Testis (tissue), 3 donors: ENCODE results near the gene ANK2. TPM values are rescaled to one million over a fixed set of nuclear protein-coding genes. Genes with fewer than 3 reads are reported as not detected.

ENCODE experiments used
- DNase-seq: peaks from one replicate; pipeline ENCODE4 v3.0.0-alpha.2; 2019
- H3K27ac ChIP-seq, 2 donors: fragments of 200-600 bp; sonication (generic); one replicate each; pipeline ENCODE4 v1.5.1; 2019
- H3K27me3 ChIP-seq: fragments of 200-600 bp; sonication (generic); one replicate; pipeline ENCODE4 v1.5.1; 2019
- H3K36me3 ChIP-seq: fragments of 200-600 bp; sonication (generic); one replicate; pipeline ENCODE4 v1.5.1; 2017; ENCODE audit warnings: low read depth; ENCODE audit errors: missing control alignments
- H3K4me1 ChIP-seq: fragments of 200-600 bp; sonication (generic); one replicate; pipeline ENCODE4 v1.5.1; 2019
- H3K4me3 ChIP-seq, 2 donors: fragments of 200-600 bp; sonication (generic); one replicate each; pipeline ENCODE4 v1.5.1; 2017 to 2019
- H3K9me3 ChIP-seq: fragments of 200-600 bp; sonication (generic); one replicate; pipeline ENCODE4 v1.5.1; 2017
- POLR2A ChIP-seq: fragments of 450-650 bp; IDR thresholded peaks from one replicate; pipeline ENCODE4 v1.6.1; 2017; ENCODE audit warnings: antibody characterized with exemption, mild to moderate bottlenecking, moderate library complexity
- WGBS, 2 donors: methylation state at CpG; one replicate each; pipeline ENCODE4 v1.1.5; 2018; 5-methylcytosine and 5-hydroxymethylcytosine counted together
- intact Hi-C: fragments of 100-400 bp; cut with DNase I; formaldehyde crosslinking; loops from one replicate; pipeline ENCODE4 v1.15.1; 2023; ENCODE audit warnings: low total_unique reads
- polyA plus RNA-seq: library from polyadenylated mRNA; stranded (reverse); fragments of 350-450 nt; fragmentation: Illumina TruSeq; extraction: RNeasy Lipid Tissue Mini Kit (QIAGEN cat#74804); gene quantifications from one replicate; pipeline ENCODE4 v1.2.3, GENCODE V29; 2014; ENCODE audit warnings: low read depth, low replicate concordance; ENCODE audit not compliant: insufficient read depth
- total RNA-seq, 2 donors: library from RNA; depleted of rRNA; stranded (reverse); fragments of >200 nt; gene quantifications; one replicate each; pipeline ENCODE4 v1.2.3, GENCODE V29; 2016
- TF ChIP-seq, protein P1 (sequence below), 3 experiments: fragments of 450-650 bp in 2 of 3; fragments of 200-600 bp in 1 of 3; sonication (generic) in 1 of 3; IDR thresholded peaks; one replicate each; pipeline ENCODE4 v1.5.1; 2016 to 2019; ENCODE audit warnings: antibody characterized with exemption in 3 of 3, mild to moderate bottlenecking in 2 of 3, moderate library complexity in 1 of 3

Gene ANK2
- total and polyA plus RNA-seq, 3 donors from 2014 or later = 28.0 to 40.0 (median 28.6) TPM

DNA sequence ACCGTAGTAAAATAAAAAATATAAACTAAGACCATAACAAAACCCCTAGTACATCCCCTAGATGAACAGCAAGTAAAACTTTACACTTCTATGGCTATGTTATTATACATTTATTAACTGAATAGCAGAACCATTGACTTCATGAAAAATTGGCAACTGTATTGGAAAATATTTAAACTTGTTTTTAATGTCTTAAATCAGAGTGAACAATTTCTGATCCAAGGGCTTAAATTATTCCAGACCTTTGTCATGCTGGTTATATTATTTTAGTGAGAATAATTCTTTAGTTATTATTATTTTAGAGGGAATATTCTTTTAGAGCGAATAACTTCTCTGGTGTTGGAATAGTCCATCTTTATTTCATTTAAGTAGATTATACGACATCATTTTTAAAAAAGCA is 265.0 kb downstream of the ANK2 start:
- no peak overlapping the region for H3K4me3 ChIP-seq
- intact Hi-C loops = no loop called here
- 94 to 96% methylated on average over 3 of the region's 3 CpGs for WGBS, 2 donors

DNA sequence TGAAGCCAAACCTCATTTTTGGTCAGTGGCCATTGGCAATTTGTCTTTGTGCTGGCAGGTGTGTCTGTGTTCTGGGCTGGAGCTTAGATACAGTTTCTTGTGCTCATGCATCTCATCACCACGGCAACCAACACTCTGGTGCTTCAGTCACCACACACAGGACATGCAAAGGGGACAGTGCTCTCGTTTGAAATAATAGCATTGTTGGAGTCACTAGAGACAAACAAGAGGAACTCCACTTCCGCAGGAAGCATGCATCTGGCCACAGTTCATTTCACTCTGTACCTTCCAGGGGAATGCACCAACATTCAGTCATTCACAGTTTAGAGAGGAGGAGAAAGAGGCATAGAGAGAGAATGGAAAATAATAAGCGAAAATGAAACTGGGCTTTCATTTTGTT is 267.4 kb downstream of the ANK2 start:
- Histone ChIP-seq H3K27me3 (no peaks in the 10 kb centered on the region), H3K27ac (no peak overlapping the region), H3K4me1 (no peaks in the 10 kb centered on the region), H3K4me3 (no peak overlapping the region), H3K9me3 (no peaks in the 10 kb centered on the region), H3K36me3 (no peaks in the 10 kb centered on the region)
- WGBS, 2 donors = 53 to 74% methylated on average over 4 of the region's 4 CpGs
- intact Hi-C loops = no loop called here
- no peak for TF ChIP-seq POLR2A
- TF ChIP-seq, protein P1, sequence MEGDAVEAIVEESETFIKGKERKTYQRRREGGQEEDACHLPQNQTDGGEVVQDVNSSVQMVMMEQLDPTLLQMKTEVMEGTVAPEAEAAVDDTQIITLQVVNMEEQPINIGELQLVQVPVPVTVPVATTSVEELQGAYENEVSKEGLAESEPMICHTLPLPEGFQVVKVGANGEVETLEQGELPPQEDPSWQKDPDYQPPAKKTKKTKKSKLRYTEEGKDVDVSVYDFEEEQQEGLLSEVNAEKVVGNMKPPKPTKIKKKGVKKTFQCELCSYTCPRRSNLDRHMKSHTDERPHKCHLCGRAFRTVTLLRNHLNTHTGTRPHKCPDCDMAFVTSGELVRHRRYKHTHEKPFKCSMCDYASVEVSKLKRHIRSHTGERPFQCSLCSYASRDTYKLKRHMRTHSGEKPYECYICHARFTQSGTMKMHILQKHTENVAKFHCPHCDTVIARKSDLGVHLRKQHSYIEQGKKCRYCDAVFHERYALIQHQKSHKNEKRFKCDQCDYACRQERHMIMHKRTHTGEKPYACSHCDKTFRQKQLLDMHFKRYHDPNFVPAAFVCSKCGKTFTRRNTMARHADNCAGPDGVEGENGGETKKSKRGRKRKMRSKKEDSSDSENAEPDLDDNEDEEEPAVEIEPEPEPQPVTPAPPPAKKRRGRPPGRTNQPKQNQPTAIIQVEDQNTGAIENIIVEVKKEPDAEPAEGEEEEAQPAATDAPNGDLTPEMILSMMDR (IDR thresholded peaks at IDR 0.05) = no peak
- DNase-seq = no peak

More for the DNA sequence above, 265.0 kb downstream of the ANK2 start:
- no peak overlapping the region for H3K27ac ChIP-seq
- no peak for DNase-seq
- no peaks in the 10 kb centered on the region for H3K27me3 ChIP-seq
- no peaks in the 10 kb centered on the region for H3K36me3 ChIP-seq
- H3K4me1 ChIP-seq = no peaks in the 10 kb centered on the region
- no peak for TF ChIP-seq POLR2A
- TF ChIP-seq, protein P1 (IDR thresholded peaks at IDR 0.05) = no peak
- H3K9me3 ChIP-seq = no peaks in the 10 kb centered on the region

DNA sequence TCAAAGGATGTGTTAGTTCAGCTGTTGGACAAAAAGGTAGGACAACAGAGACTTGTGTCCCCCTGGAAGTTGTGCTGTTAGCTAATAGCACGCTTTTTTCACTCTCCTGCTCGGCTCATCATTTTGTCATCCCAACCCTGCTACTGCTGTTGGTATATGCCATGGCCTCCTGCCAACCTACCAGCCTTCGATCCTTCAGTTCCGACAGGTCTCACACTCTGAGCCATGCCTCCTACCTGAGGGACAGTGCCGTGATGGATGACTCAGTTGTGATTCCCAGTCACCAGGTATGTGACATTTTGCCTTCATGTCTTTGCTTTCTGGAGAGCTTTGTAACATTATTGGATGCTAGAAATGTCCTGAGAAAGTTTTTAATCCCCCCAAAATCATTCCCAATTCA is 268.1 kb downstream of the ANK2 start:
- Histone ChIP-seq H3K27me3 (no peaks in the 10 kb centered on the region), H3K9me3 (no peaks in the 10 kb centered on the region), H3K27ac (no peak overlapping the region), H3K4me3 (no peak overlapping the region), H3K36me3 (no peaks in the 10 kb centered on the region), H3K4me1 (no peaks in the 10 kb centered on the region)
- no peak for TF ChIP-seq POLR2A
- TF ChIP-seq, protein P1 (IDR thresholded peaks at IDR 0.05) = no peak
- DNase-seq = no peak
- intact Hi-C loops = no loop called here
- WGBS, 2 donors = 86 to 95% methylated on average over 5 of the region's 5 CpGs

DNA sequence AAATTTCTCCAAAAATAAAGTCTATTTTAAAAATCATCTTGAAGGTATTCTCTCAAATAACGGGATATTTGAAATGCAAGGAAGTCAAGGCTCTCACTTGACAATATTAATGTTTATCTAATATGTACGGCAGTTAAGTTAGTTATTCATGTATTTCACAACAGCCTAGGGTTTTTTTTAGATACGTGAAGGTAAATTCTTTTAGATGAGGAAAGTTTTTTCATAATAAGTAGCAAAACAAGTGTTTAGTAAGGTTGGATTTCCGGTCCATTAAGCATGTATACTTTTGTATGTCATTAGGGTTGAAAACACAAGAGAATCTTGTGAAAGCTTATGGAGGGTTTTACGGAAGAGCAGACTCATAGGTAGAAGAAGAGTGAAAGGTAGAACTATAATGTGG is 273.3 kb downstream of the ANK2 start:
- Histone ChIP-seq H3K27ac (no peak overlapping the region), H3K4me1 (no peaks in the 10 kb centered on the region), H3K36me3 (no peaks in the 10 kb centered on the region), H3K9me3 (no peaks in the 10 kb centered on the region), H3K27me3 (no peaks in the 10 kb centered on the region), H3K4me3 (no peak overlapping the region)
- intact Hi-C loops = no loop called here
- TF ChIP-seq, protein P1 (IDR thresholded peaks at IDR 0.05) = no peak
- TF ChIP-seq POLR2A = no peak
- WGBS, 2 donors = 85 to 93% methylated on average over 5 of the region's 5 CpGs
- DNase-seq = no peak

DNA sequence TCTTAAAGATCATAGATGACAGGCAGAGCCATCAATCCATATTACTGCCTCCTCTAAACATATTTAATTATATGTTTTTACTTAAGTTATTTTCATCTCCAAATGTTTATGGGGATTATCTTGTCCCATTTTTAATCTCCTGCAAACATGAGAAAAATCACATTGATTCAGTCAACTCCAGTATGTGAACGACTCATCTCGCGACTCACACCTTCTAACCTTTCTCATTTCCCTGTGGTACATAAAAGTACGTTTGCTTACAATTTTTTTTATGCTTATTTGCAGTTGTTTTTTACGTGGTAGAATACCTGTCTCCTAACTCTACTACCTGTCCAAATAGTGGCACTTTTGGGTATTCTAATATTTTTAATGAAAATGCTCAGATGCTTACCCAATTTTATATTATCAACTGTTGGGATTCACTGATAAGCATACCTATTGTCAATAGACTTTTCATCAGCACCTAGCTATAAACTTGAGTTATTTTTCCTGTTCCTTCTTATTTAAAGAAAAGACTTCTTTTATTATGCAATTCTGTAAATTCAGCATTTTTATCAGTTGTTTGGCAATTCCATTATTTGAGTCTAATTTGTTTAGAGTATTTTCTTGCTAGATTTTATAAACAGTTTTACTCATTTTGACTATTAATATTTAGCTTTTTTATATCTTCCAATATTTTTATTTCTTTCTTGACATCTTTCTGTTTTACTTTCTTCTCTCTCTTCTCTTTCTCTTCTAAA is 276.6 kb downstream of the ANK2 start:
- no peaks in the 10 kb centered on the region for H3K27me3 ChIP-seq
- no peak overlapping the region for H3K4me3 ChIP-seq
- no peak for DNase-seq
- no peaks in the 10 kb centered on the region for H3K9me3 ChIP-seq
- H3K36me3 ChIP-seq = no peaks in the 10 kb centered on the region
- TF ChIP-seq POLR2A = no peak
- TF ChIP-seq, protein P1 (IDR thresholded peaks at IDR 0.05) = no peak
- intact Hi-C loops = no loop called here
- no peak overlapping the region for H3K27ac ChIP-seq
- H3K4me1 ChIP-seq = no peaks in the 10 kb centered on the region
- 91% methylated on average over 5 of the region's 5 CpGs for WGBS, 2 donors
